Measurements from ENCODE around the gene GRAP2.

The GRAP2 gene

GRCh38 chr22:39927544-39927943 is 26.7 kb downstream of the GRAP2 start:
- Histone ChIP-seq H3K36me3 (ENCODE audit: insufficient read depth, low read length) (no peaks in the 10 kb centered on the region), H3K4me3 (ENCODE audit: low read length) (no peak overlapping the region), H3K27me3 (ENCODE audit: control insufficient read depth, insufficient read depth, low read length) (peaks cover 89% of the 10 kb centered on the region), H3K4me2 (ENCODE audit: low read length) (no peak overlapping the region), H3K9me3 (replicated peaks; ENCODE audit: low read length) (no peaks in the 10 kb centered on the region), H3K4me1 (ENCODE audit: control insufficient read depth, insufficient read depth, low read length) (no peaks in the 10 kb centered on the region), H3K9ac (ENCODE audit: low read depth, low read length) (no peak overlapping the region)

GRCh38 chr22:39928536-39929520 is 27.9 kb downstream of the GRAP2 start:
- Histone ChIP-seq H3K9me3 (replicated peaks; ENCODE audit: low read length) (no peaks in the 10 kb centered on the region), H3K4me1 (ENCODE audit: control insufficient read depth, insufficient read depth, low read length) (no peaks in the 10 kb centered on the region), H3K27me3 (ENCODE audit: control insufficient read depth, insufficient read depth, low read length) (peaks cover 85% of the 10 kb centered on the region), H3K4me3 (ENCODE audit: low read length) (no peak overlapping the region), H3K4me2 (ENCODE audit: low read length) (no peak overlapping the region), H3K36me3 (ENCODE audit: insufficient read depth, low read length) (no peaks in the 10 kb centered on the region), H3K9ac (ENCODE audit: low read depth, low read length) (no peak overlapping the region)

- Histone ChIP-seq H3K27me3 (ENCODE audit: control insufficient read depth, insufficient read depth, low read length) (peaks cover 84% of the 10 kb centered on the region), H3K9ac (ENCODE audit: low read depth, low read length) (no peak overlapping the region), H3K4me1 (ENCODE audit: control insufficient read depth, insufficient read depth, low read length) (no peaks in the 10 kb centered on the region), H3K36me3 (ENCODE audit: insufficient read depth, low read length) (no peaks in the 10 kb centered on the region), H3K4me2 (ENCODE audit: low read length) (no peak overlapping the region), H3K4me3 (ENCODE audit: low read length) (no peak overlapping the region), H3K9me3 (replicated peaks; ENCODE audit: low read length) (no peaks in the 10 kb centered on the region)
Observed at GRCh38 chr22:39931251-39931650, 30.4 kb downstream of the GRAP2 start.

GRCh38 chr22:39932166-39932565 is 31.3 kb downstream of the GRAP2 start:
- Histone ChIP-seq H3K9ac (ENCODE audit: low read depth, low read length) (no peak overlapping the region), H3K4me3 (ENCODE audit: low read length) (no peak overlapping the region), H3K36me3 (ENCODE audit: insufficient read depth, low read length) (no peaks in the 10 kb centered on the region), H3K4me2 (ENCODE audit: low read length) (no peak overlapping the region), H3K27me3 (ENCODE audit: control insufficient read depth, insufficient read depth, low read length) (peaks cover 84% of the 10 kb centered on the region), H3K4me1 (ENCODE audit: control insufficient read depth, insufficient read depth, low read length) (no peaks in the 10 kb centered on the region), H3K9me3 (replicated peaks; ENCODE audit: low read length) (no peaks in the 10 kb centered on the region)

GRCh38 chr22:39932918-39933649 is 32.2 kb downstream of the GRAP2 start:
- no peaks in the 10 kb centered on the region for H3K36me3 ChIP-seq (ENCODE audit: insufficient read depth, low read length)
- no peak overlapping the region for H3K9ac ChIP-seq (ENCODE audit: low read depth, low read length)
- peaks cover 83% of the 10 kb centered on the region for H3K27me3 ChIP-seq (ENCODE audit: control insufficient read depth, insufficient read depth, low read length)
- H3K4me1 ChIP-seq (ENCODE audit: control insufficient read depth, insufficient read depth, low read length), result no peaks in the 10 kb centered on the region
- no peak overlapping the region for H3K4me2 ChIP-seq (ENCODE audit: low read length)
- H3K9me3 ChIP-seq (replicated peaks; ENCODE audit: low read length), result no peaks in the 10 kb centered on the region
- no peak overlapping the region for H3K4me3 ChIP-seq (ENCODE audit: low read length)

GRCh38 chr22:39933741-39934140 is 32.9 kb downstream of the GRAP2 start:
- peaks cover 78% of the 10 kb centered on the region for H3K27me3 ChIP-seq (ENCODE audit: control insufficient read depth, insufficient read depth, low read length)
- H3K36me3 ChIP-seq (ENCODE audit: insufficient read depth, low read length), result no peaks in the 10 kb centered on the region
- H3K4me3 ChIP-seq (ENCODE audit: low read length), result no peak overlapping the region

GRCh38 chr22:39935116-39935515 is 34.2 kb downstream of the GRAP2 start:
- no peak overlapping the region for H3K4me3 ChIP-seq (ENCODE audit: low read length)
- H3K4me1 ChIP-seq (ENCODE audit: control insufficient read depth, insufficient read depth, low read length), result no peaks in the 10 kb centered on the region
- no peak overlapping the region for H3K9ac ChIP-seq (ENCODE audit: low read depth, low read length)
- no peaks in the 10 kb centered on the region for H3K36me3 ChIP-seq (ENCODE audit: insufficient read depth, low read length)
- H3K9me3 ChIP-seq (replicated peaks; ENCODE audit: low read length), result no peaks in the 10 kb centered on the region
- peaks cover 65% of the 10 kb centered on the region for H3K27me3 ChIP-seq (ENCODE audit: control insufficient read depth, insufficient read depth, low read length)
- H3K4me2 ChIP-seq (ENCODE audit: low read length), result no peak overlapping the region

More at GRCh38 chr22:39933741-39934140, 32.9 kb downstream of the GRAP2 start:
- Histone ChIP-seq H3K4me2 (ENCODE audit: low read length) (no peak overlapping the region), H3K9ac (ENCODE audit: low read depth, low read length) (no peak overlapping the region), H3K9me3 (replicated peaks; ENCODE audit: low read length) (no peaks in the 10 kb centered on the region), H3K4me1 (ENCODE audit: control insufficient read depth, insufficient read depth, low read length) (no peaks in the 10 kb centered on the region)

- Histone ChIP-seq H3K4me1 (ENCODE audit: control insufficient read depth, insufficient read depth, low read length) (no peaks in the 10 kb centered on the region), H3K4me2 (ENCODE audit: low read length) (no peak overlapping the region), H3K9ac (ENCODE audit: low read depth, low read length) (no peak overlapping the region), H3K4me3 (ENCODE audit: low read length) (no peak overlapping the region), H3K27me3 (ENCODE audit: control insufficient read depth, insufficient read depth, low read length) (peaks cover 60% of the 10 kb centered on the region), H3K9me3 (replicated peaks; ENCODE audit: low read length) (no peaks in the 10 kb centered on the region), H3K36me3 (ENCODE audit: insufficient read depth, low read length) (no peaks in the 10 kb centered on the region)
Observed at GRCh38 chr22:39935612-39936011, 34.7 kb downstream of the GRAP2 start.

GRCh38 chr22:39936523-39937145 is 35.8 kb downstream of the GRAP2 start:
- H3K9me3 ChIP-seq (replicated peaks; ENCODE audit: low read length), result no peaks in the 10 kb centered on the region
- peaks cover 51% of the 10 kb centered on the region for H3K27me3 ChIP-seq (ENCODE audit: control insufficient read depth, insufficient read depth, low read length)
- H3K4me2 ChIP-seq (ENCODE audit: low read length), result no peak overlapping the region
- no peak overlapping the region for H3K9ac ChIP-seq (ENCODE audit: low read depth, low read length)
- H3K36me3 ChIP-seq (ENCODE audit: insufficient read depth, low read length), result no peaks in the 10 kb centered on the region
- H3K4me3 ChIP-seq (ENCODE audit: low read length), result no peak overlapping the region
- H3K4me1 ChIP-seq (ENCODE audit: control insufficient read depth, insufficient read depth, low read length), result no peaks in the 10 kb centered on the region

- no peak overlapping the region for H3K9ac ChIP-seq (ENCODE audit: low read depth, low read length)
- peaks cover 45% of the 10 kb centered on the region for H3K27me3 ChIP-seq (ENCODE audit: control insufficient read depth, insufficient read depth, low read length)
- no peaks in the 10 kb centered on the region for H3K9me3 ChIP-seq (replicated peaks; ENCODE audit: low read length)
- H3K36me3 ChIP-seq (ENCODE audit: insufficient read depth, low read length), result no peaks in the 10 kb centered on the region
- H3K4me2 ChIP-seq (ENCODE audit: low read length), result no peak overlapping the region
- H3K4me3 ChIP-seq (ENCODE audit: low read length), result no peak overlapping the region
- no peaks in the 10 kb centered on the region for H3K4me1 ChIP-seq (ENCODE audit: control insufficient read depth, insufficient read depth, low read length)
Observed at GRCh38 chr22:39937906-39938305, 37.0 kb downstream of the GRAP2 start.

GRCh38 chr22:39938509-39939111 is 37.7 kb downstream of the GRAP2 start:
- H3K4me2 ChIP-seq (ENCODE audit: low read length), result no peak overlapping the region
- H3K27me3 ChIP-seq (ENCODE audit: control insufficient read depth, insufficient read depth, low read length), result peaks cover 45% of the 10 kb centered on the region
- H3K9ac ChIP-seq (ENCODE audit: low read depth, low read length), result no peak overlapping the region
- H3K36me3 ChIP-seq (ENCODE audit: insufficient read depth, low read length), result no peaks in the 10 kb centered on the region
- H3K4me3 ChIP-seq (ENCODE audit: low read length), result no peak overlapping the region
- no peaks in the 10 kb centered on the region for H3K4me1 ChIP-seq (ENCODE audit: control insufficient read depth, insufficient read depth, low read length)
- H3K9me3 ChIP-seq (replicated peaks; ENCODE audit: low read length), result no peaks in the 10 kb centered on the region

All from skeletal muscle satellite cell (primary cell).